Kidney epithelial cell (primary cell): ENCODE results near the gene ARL16. TPM values are rescaled to one million over a fixed set of nuclear protein-coding genes. Genes with fewer than 3 reads are reported as not detected.

Experiments
- DNase-seq: peaks from one replicate; pipeline ENCODE4 v3.0.0-alpha.2; 2010; ENCODE audit warnings: low read depth
- H3K27me3 ChIP-seq: 2 replicates; pipeline ENCODE4 v1.6.0; 2011; ENCODE audit warnings: low read length; ENCODE audit not compliant: control insufficient read depth, insufficient read depth
- H3K36me3 ChIP-seq: 2 replicates; pipeline ENCODE4 v1.5.1; 2011; ENCODE audit warnings: low read length; ENCODE audit not compliant: control insufficient read depth, insufficient read depth
- H3K4me3 ChIP-seq: 2 replicates; pipeline ENCODE4 v1.5.1; 2011; ENCODE audit warnings: low read depth, mild to moderate bottlenecking, control low read depth, low read length
- total RNA-seq: library from RNA; depleted of rRNA; stranded (reverse); fragments of >200 nt; gene quantifications from 2 replicates; pipeline ENCODE4 v1.2.3, GENCODE V29; 2015
- TF ChIP-seq, protein P1 (sequence below): IDR thresholded peaks from 2 replicates; pipeline ENCODE4 v1.5.1; 2011; ENCODE audit warnings: mild to moderate bottlenecking, moderate library complexity, low read length, control low read depth, inconsistent platforms; ENCODE audit not compliant: insufficient read depth, poor library complexity, severe bottlenecking

Gene ARL16
- total RNA-seq, 1 donor from 2014 or later: 67.1 TPM

DNA sequence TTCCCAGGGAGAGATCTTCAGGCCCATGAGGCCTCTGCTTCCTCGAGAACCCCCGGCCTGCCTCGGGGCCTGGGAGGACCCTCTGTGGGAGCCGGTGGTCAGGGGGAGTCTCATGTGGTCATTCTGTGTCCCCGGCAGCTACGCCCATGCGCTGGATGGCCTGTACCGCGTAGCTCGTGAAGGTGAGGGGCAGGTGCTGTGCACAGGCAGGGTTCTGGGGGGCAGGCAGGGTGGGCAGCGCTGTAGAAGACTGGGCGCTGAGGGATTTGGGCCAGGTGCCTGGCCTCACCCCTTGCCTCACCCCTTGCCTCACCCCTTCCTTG is 33.0 kb upstream of the ARL16 start:
- TF ChIP-seq, protein P1, sequence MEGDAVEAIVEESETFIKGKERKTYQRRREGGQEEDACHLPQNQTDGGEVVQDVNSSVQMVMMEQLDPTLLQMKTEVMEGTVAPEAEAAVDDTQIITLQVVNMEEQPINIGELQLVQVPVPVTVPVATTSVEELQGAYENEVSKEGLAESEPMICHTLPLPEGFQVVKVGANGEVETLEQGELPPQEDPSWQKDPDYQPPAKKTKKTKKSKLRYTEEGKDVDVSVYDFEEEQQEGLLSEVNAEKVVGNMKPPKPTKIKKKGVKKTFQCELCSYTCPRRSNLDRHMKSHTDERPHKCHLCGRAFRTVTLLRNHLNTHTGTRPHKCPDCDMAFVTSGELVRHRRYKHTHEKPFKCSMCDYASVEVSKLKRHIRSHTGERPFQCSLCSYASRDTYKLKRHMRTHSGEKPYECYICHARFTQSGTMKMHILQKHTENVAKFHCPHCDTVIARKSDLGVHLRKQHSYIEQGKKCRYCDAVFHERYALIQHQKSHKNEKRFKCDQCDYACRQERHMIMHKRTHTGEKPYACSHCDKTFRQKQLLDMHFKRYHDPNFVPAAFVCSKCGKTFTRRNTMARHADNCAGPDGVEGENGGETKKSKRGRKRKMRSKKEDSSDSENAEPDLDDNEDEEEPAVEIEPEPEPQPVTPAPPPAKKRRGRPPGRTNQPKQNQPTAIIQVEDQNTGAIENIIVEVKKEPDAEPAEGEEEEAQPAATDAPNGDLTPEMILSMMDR: no peak
- no peaks in the 10 kb centered on the region for H3K27me3 ChIP-seq
- no peak overlapping the region for H3K4me3 ChIP-seq
- H3K36me3 ChIP-seq: peaks cover 1% of the 10 kb centered on the region
- no peak for DNase-seq

DNA sequence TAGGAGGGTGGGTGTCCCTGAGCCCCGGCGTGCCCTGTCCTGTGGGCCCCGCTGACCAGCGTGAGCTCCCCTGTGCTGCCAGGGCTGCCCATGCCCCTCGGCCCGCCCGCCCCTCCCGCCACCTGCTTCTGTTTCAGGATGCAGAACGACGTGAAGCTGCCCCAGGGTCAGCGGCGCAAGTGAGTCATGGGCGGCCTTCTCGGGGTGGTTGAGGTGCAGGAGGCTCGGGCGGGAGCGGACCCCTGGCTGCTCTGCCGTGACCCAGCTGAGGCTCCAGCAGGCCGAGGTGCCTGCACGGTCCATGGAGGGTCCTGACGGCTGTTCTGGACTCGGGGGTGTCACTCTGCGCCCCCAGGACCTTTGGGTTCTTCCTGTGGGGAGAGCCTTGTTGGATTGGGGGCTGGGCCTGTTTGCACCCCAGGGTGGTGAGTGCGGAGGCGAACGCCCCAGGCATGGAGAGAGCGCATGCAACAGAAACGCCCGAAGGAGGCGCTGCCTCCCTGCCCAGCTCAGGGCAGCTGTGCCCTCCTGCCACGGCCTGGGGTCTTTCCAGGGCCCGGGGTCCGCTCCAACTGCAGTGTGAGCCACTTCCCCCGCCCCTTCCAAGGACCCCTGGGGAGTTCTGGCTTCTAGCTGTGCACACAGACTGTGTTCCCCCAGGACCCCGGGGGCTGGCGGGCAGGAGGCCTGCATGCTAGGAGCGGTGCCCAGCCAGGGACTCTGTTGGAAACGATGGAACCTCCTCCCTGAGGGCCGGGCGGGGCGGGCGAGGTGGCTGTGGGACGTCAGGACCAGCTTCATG is 32.5 kb upstream of the ARL16 start:
- TF ChIP-seq, protein P1: no peak
- H3K4me3 ChIP-seq: no peak overlapping the region
- DNase-seq: no peak
- no peaks in the 10 kb centered on the region for H3K27me3 ChIP-seq
- H3K36me3 ChIP-seq: peaks cover 1% of the 10 kb centered on the region

DNA sequence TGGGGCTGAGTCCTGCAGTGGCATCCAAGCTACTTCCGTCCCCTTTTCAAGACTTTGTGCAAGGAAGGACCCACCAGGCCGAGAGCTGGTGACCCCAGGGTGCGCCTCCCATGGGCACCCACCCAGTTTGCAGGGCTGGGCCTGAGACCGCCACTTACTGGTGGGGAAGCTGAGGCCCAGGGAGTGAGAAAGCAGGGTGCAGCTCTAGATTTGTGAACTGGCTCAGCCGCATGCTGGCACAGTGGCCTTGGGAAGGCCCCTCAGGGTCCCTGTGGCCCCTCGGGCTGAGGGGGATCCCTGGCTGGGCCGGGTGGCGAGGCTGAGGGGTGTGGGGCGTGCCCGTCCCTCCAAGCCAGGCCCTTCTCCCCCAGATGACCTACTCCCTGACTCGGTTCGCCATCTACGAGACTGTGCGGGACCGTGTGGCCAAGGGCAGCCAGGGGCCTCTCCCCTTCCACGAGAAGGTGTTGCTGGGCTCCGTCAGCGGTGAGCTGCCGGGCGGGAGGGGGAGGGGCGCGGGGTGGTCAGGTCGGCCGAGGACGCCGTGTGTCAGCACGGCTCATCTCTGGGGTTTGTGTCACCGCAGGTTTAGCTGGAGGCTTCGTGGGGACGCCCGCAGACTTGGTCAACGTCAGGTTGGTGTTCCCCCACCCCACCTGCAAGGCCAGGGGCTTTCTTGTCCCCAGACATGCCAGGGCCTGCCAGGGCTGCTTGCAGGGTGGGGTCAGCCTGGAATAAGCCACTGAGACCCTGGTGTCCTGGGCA is 31.7 kb upstream of the ARL16 start:
- Histone ChIP-seq H3K36me3 (peaks cover 1% of the 10 kb centered on the region), H3K4me3 (no peak overlapping the region), H3K27me3 (no peaks in the 10 kb centered on the region)
- TF ChIP-seq, protein P1: no peak
- DNase-seq: no peak

DNA sequence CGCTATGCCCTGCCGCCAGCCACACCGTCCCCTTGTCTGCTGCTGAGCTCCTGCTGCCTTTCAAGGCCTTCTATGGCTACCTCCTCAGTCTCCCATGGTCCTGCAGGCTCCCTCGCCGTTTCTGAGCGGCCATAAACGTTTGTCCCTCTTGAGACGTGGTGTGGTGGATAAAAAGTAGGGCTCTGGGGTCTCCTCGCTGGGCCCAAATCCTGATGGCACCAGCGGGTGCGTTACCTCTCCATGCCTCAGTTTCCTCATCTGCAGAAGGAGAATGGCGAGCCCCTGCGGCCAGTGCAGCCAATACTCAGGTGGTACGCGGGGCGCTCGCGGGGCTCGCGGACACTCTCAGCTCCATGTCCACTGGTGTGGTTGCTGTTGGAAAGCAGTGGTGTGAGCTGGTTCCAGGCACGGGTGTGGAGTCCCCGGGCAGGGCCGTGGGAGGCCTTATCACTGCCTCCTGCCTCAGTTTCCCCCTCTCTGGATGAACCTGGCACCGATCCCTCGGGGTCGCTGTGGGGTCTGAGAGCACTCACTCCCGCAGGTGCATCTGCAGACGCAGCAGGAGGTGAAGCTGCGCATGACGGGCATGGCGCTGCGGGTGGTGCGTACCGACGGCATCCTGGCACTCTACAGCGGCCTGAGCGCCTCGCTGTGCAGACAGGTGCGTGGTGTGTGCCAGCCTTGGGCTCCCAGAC is 31.0 kb upstream of the ARL16 start:
- H3K4me3 ChIP-seq: no peak overlapping the region
- peaks cover 1% of the 10 kb centered on the region for H3K36me3 ChIP-seq
- H3K27me3 ChIP-seq: no peaks in the 10 kb centered on the region
- TF ChIP-seq, protein P1: no peak
- DNase-seq: no peak

DNA sequence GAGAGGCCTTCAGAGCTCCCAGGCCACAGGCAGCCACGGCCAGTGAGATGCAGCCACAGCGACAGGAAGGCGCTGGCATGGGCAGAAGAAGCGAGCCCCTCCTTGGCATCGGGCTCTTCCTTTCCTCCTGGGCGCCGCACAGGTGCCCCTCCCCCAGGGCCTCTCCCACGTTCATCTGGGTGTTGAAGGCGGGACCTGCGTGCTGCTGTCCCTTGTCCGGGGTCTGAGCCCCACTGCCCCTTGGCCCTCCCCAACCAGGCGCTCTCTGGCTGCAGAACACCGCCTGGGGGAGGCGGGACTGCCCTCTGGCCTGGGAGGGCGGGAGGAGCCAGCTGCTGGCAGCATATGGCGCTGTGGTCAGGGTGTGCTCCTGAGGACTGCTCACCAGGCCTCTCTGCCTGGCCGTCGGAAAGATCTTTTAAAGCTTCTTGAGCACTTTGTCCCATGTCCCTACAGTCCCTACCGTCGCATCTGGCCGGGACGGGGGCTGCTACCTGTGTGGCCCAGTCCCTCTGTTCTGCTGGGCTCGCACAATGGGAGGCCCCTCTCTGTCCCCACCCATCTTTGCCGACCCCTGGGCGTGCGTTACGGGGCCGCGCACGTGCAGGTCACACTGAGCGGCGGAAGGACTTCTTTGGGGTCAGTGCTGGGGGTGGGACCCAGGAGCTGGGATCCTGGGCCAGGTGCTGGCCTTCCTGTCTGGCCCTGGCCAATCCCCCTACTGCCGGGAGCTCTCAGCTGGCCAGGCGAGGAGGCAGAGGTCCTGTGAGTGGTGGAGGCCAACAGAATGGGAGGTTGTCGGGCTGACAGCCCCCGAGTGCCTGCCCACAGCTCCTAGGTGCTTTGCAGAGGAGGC is 30.2 kb upstream of the ARL16 start:
- Histone ChIP-seq H3K27me3 (no peaks in the 10 kb centered on the region), H3K36me3 (peaks cover 1% of the 10 kb centered on the region), H3K4me3 (peak overlapping the region; percentile 56)
- no peak for DNase-seq
- TF ChIP-seq, protein P1: no peak
